H9 (cell line): ENCODE results near the gene PEX19. TPM values are rescaled to one million over a fixed set of nuclear protein-coding genes. Genes with fewer than 3 reads are reported as not detected.

ENCODE experiments used
- DNase-seq: peaks from one replicate; pipeline ENCODE4 v3.0.0-alpha.2; 2017
- H2AFZ ChIP-seq: one replicate; pipeline ENCODE4 v1.6.1; 2013; ENCODE audit warnings: mild to moderate bottlenecking, low read length, control low read depth, moderate library complexity
- H2AK5ac ChIP-seq: 2 replicates; pipeline ENCODE4 v1.6.1; 2013; ENCODE audit warnings: low read length, control low read depth, mixed read lengths; ENCODE audit not compliant: insufficient read length
- H2BK120ac ChIP-seq: one replicate; pipeline ENCODE4 v1.6.1; 2013; ENCODE audit warnings: low read depth, mild to moderate bottlenecking, low read length, control low read depth, inconsistent platforms; ENCODE audit not compliant: poor library complexity, severe bottlenecking
- H2BK12ac ChIP-seq: 2 replicates; pipeline ENCODE4 v1.6.1; 2013; ENCODE audit warnings: low read length, control low read depth, mixed read lengths, low read depth; ENCODE audit not compliant: insufficient read length
- H2BK15ac ChIP-seq: 2 replicates; pipeline ENCODE4 v1.6.1; 2013; ENCODE audit warnings: low read depth, low read length, control low read depth
- H2BK20ac ChIP-seq: one replicate; pipeline ENCODE4 v1.6.1; 2013; ENCODE audit warnings: low read depth, mild to moderate bottlenecking, low read length, control low read depth, inconsistent platforms; ENCODE audit not compliant: poor library complexity, severe bottlenecking
- H2BK5ac ChIP-seq: 2 replicates; pipeline ENCODE4 v1.6.1; 2013; ENCODE audit warnings: low read length, control low read depth, mixed read lengths; ENCODE audit not compliant: insufficient read length
- H3K14ac ChIP-seq: 2 replicates; pipeline ENCODE4 v1.6.1; 2013; ENCODE audit warnings: low read length, control low read depth; ENCODE audit not compliant: insufficient read depth
- H3K18ac ChIP-seq: 2 replicates; pipeline ENCODE4 v1.6.1; 2013; ENCODE audit warnings: low read depth, mild to moderate bottlenecking, mixed read lengths, low read length, control low read depth; ENCODE audit not compliant: insufficient read length
- H3K23ac ChIP-seq: 2 replicates; pipeline ENCODE4 v1.6.1; 2013; ENCODE audit warnings: low read length, control low read depth, mixed read lengths, low read depth; ENCODE audit not compliant: insufficient read length
- H3K23me2 ChIP-seq: 2 replicates; pipeline ENCODE4 v1.6.1; 2013; ENCODE audit warnings: low read depth, mild to moderate bottlenecking, mixed read lengths, low read length, control low read depth; ENCODE audit not compliant: insufficient read length, poor library complexity, severe bottlenecking
- H3K27ac ChIP-seq: 2 replicates; pipeline ENCODE4 v1.5.1; 2013; ENCODE audit warnings: low read length, control low read depth, mixed read lengths, low read depth; ENCODE audit not compliant: insufficient read length
- H3K27me3 ChIP-seq: 2 replicates; pipeline ENCODE4 v1.6.1; 2013; ENCODE audit warnings: low read length, control low read depth, inconsistent platforms; ENCODE audit not compliant: insufficient read depth
- H3K4ac ChIP-seq: 2 replicates; pipeline ENCODE4 v1.6.1; 2013; ENCODE audit warnings: low read depth, mild to moderate bottlenecking, control low read depth, inconsistent platforms, low read length, moderate library complexity
- H3K4me1 ChIP-seq: 2 replicates; pipeline ENCODE4 v1.6.1; 2013; ENCODE audit warnings: low read length, control low read depth, inconsistent platforms; ENCODE audit not compliant: insufficient read depth
- H3K4me2 ChIP-seq: 2 replicates; pipeline ENCODE4 v1.6.1; 2013; ENCODE audit warnings: low read length, control low read depth, mixed read lengths; ENCODE audit not compliant: insufficient read length, insufficient read depth
- H3K56ac ChIP-seq: 2 replicates; pipeline ENCODE4 v1.6.1; 2013; ENCODE audit warnings: low read depth, mild to moderate bottlenecking, mixed read lengths, low read length, control low read depth; ENCODE audit not compliant: insufficient read length
- H3K79me1 ChIP-seq: 2 replicates; pipeline ENCODE4 v1.6.1; 2013; ENCODE audit warnings: low read depth, mild to moderate bottlenecking, moderate library complexity, low read length, control low read depth, inconsistent platforms; ENCODE audit not compliant: insufficient read depth, poor library complexity, severe bottlenecking
- H3K79me2 ChIP-seq: 2 replicates; pipeline ENCODE4 v1.6.1; 2013; ENCODE audit warnings: low read length, control low read depth, inconsistent platforms; ENCODE audit not compliant: insufficient read depth
- H3K9ac ChIP-seq: 2 replicates; pipeline ENCODE4 v1.6.1; 2013; ENCODE audit warnings: low read length, control low read depth, mixed read lengths; ENCODE audit not compliant: insufficient read length; ENCODE audit errors: extremely low read depth
- H3K9me3 ChIP-seq: one replicate; pipeline ENCODE4 v1.6.1; 2013; ENCODE audit warnings: low read depth, low read length, inconsistent platforms; ENCODE audit not compliant: control insufficient read depth
- H3T11ph ChIP-seq: one replicate; pipeline ENCODE4 v1.6.1; 2013; ENCODE audit warnings: mild to moderate bottlenecking, low read length, control low read depth, inconsistent platforms
- H4K20me1 ChIP-seq: one replicate; pipeline ENCODE4 v1.6.1; 2013; ENCODE audit not compliant: control insufficient read depth, insufficient read length, insufficient read depth
- H4K5ac ChIP-seq: 2 replicates; pipeline ENCODE4 v1.6.1; 2013; ENCODE audit warnings: low read depth, mild to moderate bottlenecking, mixed read lengths, low read length, control low read depth; ENCODE audit not compliant: insufficient read length
- H4K8ac ChIP-seq: replicated peaks from 2 replicates; pipeline ENCODE4 v1.6.1; 2013; ENCODE audit warnings: low read length, control low read depth, mixed read lengths, low read depth; ENCODE audit not compliant: insufficient read length
- H4K91ac ChIP-seq: 2 replicates; pipeline ENCODE4 v1.6.1; 2013; ENCODE audit warnings: low read depth, mild to moderate bottlenecking, moderate library complexity, mixed read lengths, low read length, control low read depth; ENCODE audit not compliant: insufficient read length
- H3K27ac Mint-ChIP-seq, 3 experiments: 2 replicates in 2 of 3; 3 replicates in 1 of 3; pipeline ENCODE4 v1.8.0; 2020 to 2021; ENCODE audit warnings: mixed read lengths in 3 of 3, mild to moderate bottlenecking in 1 of 3, moderate library complexity in 1 of 3
- H3K27me3 Mint-ChIP-seq: 2 replicates; pipeline ENCODE4 v1.8.0; 2021; ENCODE audit warnings: low read depth, mild to moderate bottlenecking, moderate library complexity, mixed read lengths
- H3K36me3 Mint-ChIP-seq, 3 experiments: 2 replicates in 2 of 3; 3 replicates in 1 of 3; pipeline ENCODE4 v1.8.0; 2020 to 2021; ENCODE audit warnings: low read depth in 3 of 3, mixed read lengths in 3 of 3; ENCODE audit not compliant: insufficient read depth in 1 of 3
- H3K4me1 Mint-ChIP-seq, 2 experiments: 2 replicates each; pipeline ENCODE4 v1.8.0; 2020; ENCODE audit warnings: mixed read lengths in 2 of 2
- H3K4me3 Mint-ChIP-seq, 2 experiments: 2 replicates in 1 of 2; 3 replicates in 1 of 2; pipeline ENCODE4 v1.8.0; 2020 to 2021; ENCODE audit warnings: mild to moderate bottlenecking in 2 of 2, mixed read lengths in 2 of 2, moderate library complexity in 1 of 2
- H3K9me3 Mint-ChIP-seq, 2 experiments: 2 replicates in 1 of 2; 3 replicates in 1 of 2; pipeline ENCODE4 v1.8.0; 2020; ENCODE audit warnings: mild to moderate bottlenecking in 2 of 2, mixed read lengths in 2 of 2, moderate library complexity in 1 of 2
- WGBS: extraction: QIAGEN DNeasy Blood & Tissue Kit; methylation state at CpG from one replicate; pipeline ENCODE4 v1.1.7; 2013; ENCODE audit warnings: missing lambda C conversion rate, low lambda C conversion rate, mixed read lengths; ENCODE audit not compliant: insufficient read length; ENCODE audit errors: extremely low coverage; 5-methylcytosine and 5-hydroxymethylcytosine counted together
- total RNA-seq: library from RNA; stranded (reverse); gene quantifications from 2 replicates; pipeline ENCODE4 v1.2.1, GENCODE V29; 2021
- TF ChIP-seq, protein P1 (sequence below): fragments of 200-600 bp; sonication (generic); conservative IDR thresholded peaks from 3 replicates; pipeline ENCODE4 v1.8.0; 2021; ENCODE audit warnings: antibody characterized with exemption, mild to moderate bottlenecking

The PEX19 gene
- total RNA-seq, 1 experiment from 2014 or later = 92.7 TPM

DNA sequence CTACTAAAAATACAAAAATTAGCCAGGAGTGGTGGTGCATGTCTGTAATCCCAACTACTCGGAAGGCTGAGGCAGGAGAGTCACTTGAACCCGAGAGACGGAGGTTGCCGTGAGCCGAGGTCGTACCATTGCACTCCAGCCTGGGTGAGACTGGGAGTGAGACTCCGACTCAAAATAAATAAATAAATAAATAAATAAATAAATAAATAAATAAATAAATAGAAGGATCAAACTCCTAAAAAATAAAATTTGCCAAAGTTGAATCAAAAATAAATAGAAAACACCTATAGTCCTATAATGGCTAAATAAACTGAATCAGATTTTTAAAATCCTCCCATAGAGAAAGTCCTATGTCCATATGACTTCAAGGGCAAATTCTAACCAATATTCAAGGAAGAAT is 15.2 kb upstream of the PEX19 start:
- TF ChIP-seq, protein P1, sequence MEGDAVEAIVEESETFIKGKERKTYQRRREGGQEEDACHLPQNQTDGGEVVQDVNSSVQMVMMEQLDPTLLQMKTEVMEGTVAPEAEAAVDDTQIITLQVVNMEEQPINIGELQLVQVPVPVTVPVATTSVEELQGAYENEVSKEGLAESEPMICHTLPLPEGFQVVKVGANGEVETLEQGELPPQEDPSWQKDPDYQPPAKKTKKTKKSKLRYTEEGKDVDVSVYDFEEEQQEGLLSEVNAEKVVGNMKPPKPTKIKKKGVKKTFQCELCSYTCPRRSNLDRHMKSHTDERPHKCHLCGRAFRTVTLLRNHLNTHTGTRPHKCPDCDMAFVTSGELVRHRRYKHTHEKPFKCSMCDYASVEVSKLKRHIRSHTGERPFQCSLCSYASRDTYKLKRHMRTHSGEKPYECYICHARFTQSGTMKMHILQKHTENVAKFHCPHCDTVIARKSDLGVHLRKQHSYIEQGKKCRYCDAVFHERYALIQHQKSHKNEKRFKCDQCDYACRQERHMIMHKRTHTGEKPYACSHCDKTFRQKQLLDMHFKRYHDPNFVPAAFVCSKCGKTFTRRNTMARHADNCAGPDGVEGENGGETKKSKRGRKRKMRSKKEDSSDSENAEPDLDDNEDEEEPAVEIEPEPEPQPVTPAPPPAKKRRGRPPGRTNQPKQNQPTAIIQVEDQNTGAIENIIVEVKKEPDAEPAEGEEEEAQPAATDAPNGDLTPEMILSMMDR = no peak
- no peak overlapping the region for H2BK15ac ChIP-seq
- Mint-ChIP-seq H3K4me1 (no peaks in the 10 kb centered on the region), H3K9me3 (no peaks in the 10 kb centered on the region), H3K27me3 (no peaks in the 10 kb centered on the region), H3K4me3 (no peak overlapping the region), H3K27ac (0 out of 7 replicates have a peak overlapping the region, but pooled peaks of 1 of the 3 experiments have one; percentile 40), H3K36me3 (peaks cover 32 to 66% (median 64%) of the 10 kb centered on the region in 3 experiments)
- no peaks in the 10 kb centered on the region for H3K79me1 ChIP-seq
- no peaks in the 10 kb centered on the region for H4K20me1 ChIP-seq
- H3K23me2 ChIP-seq = no peaks in the 10 kb centered on the region
- H2BK12ac ChIP-seq = no peak overlapping the region
- no peak overlapping the region for H2BK20ac ChIP-seq
- no peak overlapping the region for H3K4ac ChIP-seq
- H4K5ac ChIP-seq = no peak overlapping the region
- WGBS = no CpG with 5 or more reads among the region's 7 CpGs
- no peak for DNase-seq
- no peak overlapping the region for H3K23ac ChIP-seq
- H2AFZ ChIP-seq = no peak overlapping the region
- no peaks in the 10 kb centered on the region for H3K9me3 ChIP-seq
- no peak overlapping the region for H3K27ac ChIP-seq
- H3K4me2 ChIP-seq = no peak overlapping the region
- H3K14ac ChIP-seq = no peak overlapping the region
- no peak overlapping the region for H3K18ac ChIP-seq
- H2BK5ac ChIP-seq = no peak overlapping the region
- no peaks in the 10 kb centered on the region for H3K27me3 ChIP-seq
- H3K56ac ChIP-seq = no peak overlapping the region
- H3K79me2 ChIP-seq = no peaks in the 10 kb centered on the region
- H3K9ac ChIP-seq = no peak overlapping the region
- no peak overlapping the region for H3T11ph ChIP-seq
- no peak overlapping the region for H2AK5ac ChIP-seq
- H4K8ac ChIP-seq = no peak overlapping the region
- H4K91ac ChIP-seq = no peak overlapping the region
- H2BK120ac ChIP-seq = no peak overlapping the region
- no peaks in the 10 kb centered on the region for H3K4me1 ChIP-seq
